ENCODE results near the gene CCDC93. TPM values are rescaled to one million over a fixed set of nuclear protein-coding genes. Genes with fewer than 3 reads are reported as not detected.

Gene CCDC93
- polyA plus RNA-seq, 1 donor from 2014 or later = 98.4 TPM

GRCh38 chr2:117888897-117889296 is 125.0 kb downstream of the CCDC93 start:
- Histone ChIP-seq H3F3A (ENCODE audit: insufficient read depth, low read length, poor library complexity, severe bottlenecking) (no peaks in the 10 kb centered on the region), H3K27ac (ENCODE audit: low read length) (no peak overlapping the region), H3K9me3 (ENCODE audit: low read length) (no peaks in the 10 kb centered on the region), H3K79me2 (replicated peaks; ENCODE audit: insufficient read depth, low read length) (no peaks in the 10 kb centered on the region), H3K36me3 (ENCODE audit: insufficient read depth, low read length) (no peaks in the 10 kb centered on the region), H3K9ac (ENCODE audit: low read length) (no peak overlapping the region), H3K27me3 (ENCODE audit: insufficient read depth, low read depth, low read length) (no peaks in the 10 kb centered on the region), H3K4me2 (ENCODE audit: low read length) (no peak overlapping the region), H3K4me3 (ENCODE audit: low read length) (no peak overlapping the region), H2AFZ (ENCODE audit: low read depth, low read length) (no peak overlapping the region), H4K20me1 (ENCODE audit: insufficient read depth) (no peaks in the 10 kb centered on the region), H3K9me2 (ENCODE audit: insufficient read depth, low read length) (no peaks in the 10 kb centered on the region)
- no peak for TF ChIP-seq POLR2AphosphoS5 (IDR thresholded peaks at IDR 0.05)
- TF ChIP-seq SMC3 (conservative IDR thresholded peaks at IDR 0.05; ENCODE audit: poor library complexity) = no peak
- no peak for TF ChIP-seq REST (IDR thresholded peaks at IDR 0.05; ENCODE audit: borderline replicate concordance)
- no peak for TF ChIP-seq EP300 (conservative IDR thresholded peaks at IDR 0.05; ENCODE audit: poor library complexity, severe bottlenecking)
- TF ChIP-seq TAF1 (IDR thresholded peaks at IDR 0.05; ENCODE audit: low read depth) = no peak
- TF ChIP-seq RAD21 (conservative IDR thresholded peaks at IDR 0.05) = no peak
- no peak for TF ChIP-seq MXI1 (conservative IDR thresholded peaks at IDR 0.05; ENCODE audit: poor library complexity, severe bottlenecking)
- no peak for TF ChIP-seq EZH2 (IDR thresholded peaks at IDR 0.05; ENCODE audit: borderline replicate concordance, insufficient read depth, low read length, poor library complexity, severe bottlenecking)

- H4K20me1 ChIP-seq (ENCODE audit: insufficient read depth) = no peaks in the 10 kb centered on the region
- H3K9me2 ChIP-seq (ENCODE audit: insufficient read depth, low read length) = no peaks in the 10 kb centered on the region
- no peak overlapping the region for H3K4me3 ChIP-seq (ENCODE audit: low read length)
- H3K9ac ChIP-seq (ENCODE audit: low read length) = no peak overlapping the region
- no peaks in the 10 kb centered on the region for H3K36me3 ChIP-seq (ENCODE audit: insufficient read depth, low read length)
- H3K9me3 ChIP-seq (ENCODE audit: low read length) = no peaks in the 10 kb centered on the region
- no peaks in the 10 kb centered on the region for H3K79me2 ChIP-seq (replicated peaks; ENCODE audit: insufficient read depth, low read length)
- H2AFZ ChIP-seq (ENCODE audit: low read depth, low read length) = no peak overlapping the region
- no peaks in the 10 kb centered on the region for H3F3A ChIP-seq (ENCODE audit: insufficient read depth, low read length, poor library complexity, severe bottlenecking)
- H3K27ac ChIP-seq (ENCODE audit: low read length) = no peak overlapping the region
- H3K27me3 ChIP-seq (ENCODE audit: insufficient read depth, low read depth, low read length) = no peaks in the 10 kb centered on the region
- TF ChIP-seq EP300 (conservative IDR thresholded peaks at IDR 0.05; ENCODE audit: poor library complexity, severe bottlenecking) (no peak), SMC3 (conservative IDR thresholded peaks at IDR 0.05; ENCODE audit: poor library complexity) (no peak), TAF1 (IDR thresholded peaks at IDR 0.05; ENCODE audit: low read depth) (no peak), MXI1 (conservative IDR thresholded peaks at IDR 0.05; ENCODE audit: poor library complexity, severe bottlenecking) (no peak), RAD21 (conservative IDR thresholded peaks at IDR 0.05) (no peak), EZH2 (IDR thresholded peaks at IDR 0.05; ENCODE audit: borderline replicate concordance, insufficient read depth, low read length, poor library complexity, severe bottlenecking) (no peak)
- no peak overlapping the region for H3K4me2 ChIP-seq (ENCODE audit: low read length)
These were observed 128.6 kb downstream of the CCDC93 start for GRCh38 chr2:117885308-117885707.

GRCh38 chr2:117879003-117879402 is 134.9 kb downstream of the CCDC93 start:
- no peaks in the 10 kb centered on the region for H3K9me3 ChIP-seq (ENCODE audit: low read length)
- no peak overlapping the region for H3K4me2 ChIP-seq (ENCODE audit: low read length)
- no peaks in the 10 kb centered on the region for H3F3A ChIP-seq (ENCODE audit: insufficient read depth, low read length, poor library complexity, severe bottlenecking)
- H3K79me2 ChIP-seq (replicated peaks; ENCODE audit: insufficient read depth, low read length) = no peaks in the 10 kb centered on the region
- no peak overlapping the region for H2AFZ ChIP-seq (ENCODE audit: low read depth, low read length)
- H3K36me3 ChIP-seq (ENCODE audit: insufficient read depth, low read length) = no peaks in the 10 kb centered on the region
- no peaks in the 10 kb centered on the region for H3K9me2 ChIP-seq (ENCODE audit: insufficient read depth, low read length)
- H3K27me3 ChIP-seq (ENCODE audit: insufficient read depth, low read depth, low read length) = no peaks in the 10 kb centered on the region
- H3K27ac ChIP-seq (ENCODE audit: low read length) = no peak overlapping the region
- H3K9ac ChIP-seq (ENCODE audit: low read length) = no peak overlapping the region
- no peak overlapping the region for H3K4me3 ChIP-seq (ENCODE audit: low read length)
- H4K20me1 ChIP-seq (ENCODE audit: insufficient read depth) = no peaks in the 10 kb centered on the region
- TF ChIP-seq CTCF (IDR thresholded peaks at IDR 0.05; ENCODE audit: poor library complexity, severe bottlenecking) (no peak), EP300 (conservative IDR thresholded peaks at IDR 0.05; ENCODE audit: poor library complexity, severe bottlenecking) (no peak), POLR2AphosphoS5 (IDR thresholded peaks at IDR 0.05) (no peak), REST (IDR thresholded peaks at IDR 0.05; ENCODE audit: borderline replicate concordance) (no peak), MXI1 (conservative IDR thresholded peaks at IDR 0.05; ENCODE audit: poor library complexity, severe bottlenecking) (no peak), TAF1 (IDR thresholded peaks at IDR 0.05; ENCODE audit: low read depth) (no peak), RAD21 (conservative IDR thresholded peaks at IDR 0.05) (no peak), SMC3 (conservative IDR thresholded peaks at IDR 0.05; ENCODE audit: poor library complexity) (no peak), EZH2 (IDR thresholded peaks at IDR 0.05; ENCODE audit: borderline replicate concordance, insufficient read depth, low read length, poor library complexity, severe bottlenecking) (no peak)

Data from neural cell (in vitro differentiated cells).